Large intestine (tissue), 3 donors: ENCODE measurements around the gene RAD21L1. TPM values are rescaled to one million over a fixed set of nuclear protein-coding genes. Genes with fewer than 3 reads are reported as not detected.

Source experiments
- DNase-seq, 2 donors: peaks; one replicate each; pipeline versions ENCODE4 v3.0.0 to v3.0.0-alpha.2; 2013
- H3K27ac ChIP-seq: one replicate; pipeline ENCODE4 v1.5.1; 2013; ENCODE audit warnings: low read length
- H3K27me3 ChIP-seq: 2 replicates; pipeline ENCODE4 v1.6.1; 2013; ENCODE audit warnings: low read length; ENCODE audit not compliant: control insufficient read depth, insufficient read depth
- H3K36me3 ChIP-seq: 2 replicates; pipeline ENCODE4 v1.6.1; 2013; ENCODE audit warnings: low read length; ENCODE audit not compliant: control insufficient read depth, insufficient read depth
- H3K4me1 ChIP-seq: one replicate; pipeline ENCODE4 v1.6.1; 2013; ENCODE audit warnings: low read length; ENCODE audit not compliant: control insufficient read depth, insufficient read depth
- H3K4me3 ChIP-seq: one replicate; pipeline ENCODE4 v1.5.1; 2013; ENCODE audit warnings: low read length
- H3K9me3 ChIP-seq: one replicate; pipeline ENCODE4 v1.6.1; 2013; ENCODE audit warnings: mild to moderate bottlenecking, low read depth, low read length, moderate library complexity; ENCODE audit not compliant: control insufficient read depth
- WGBS: methylation state at CpG from one replicate; pipeline ENCODE4 v1.1.5; 2013; ENCODE audit warnings: low lambda C conversion rate; ENCODE audit not compliant: insufficient coverage; 5-methylcytosine and 5-hydroxymethylcytosine counted together
- polyA plus RNA-seq: library from polyadenylated mRNA; unstranded; fragments of 120-200 nt; gene quantifications from one replicate; pipeline ENCODE4 v1.2.1, GENCODE V29; 2013

RAD21L1 gene
- polyA plus RNA-seq, 1 donor, result not detected

- Histone ChIP-seq H3K27ac (no peak overlapping the region), H3K36me3 (no peaks in the 10 kb centered on the region), H3K27me3 (peaks cover 6% of the 10 kb centered on the region), H3K4me1 (no peaks in the 10 kb centered on the region), H3K9me3 (no peaks in the 10 kb centered on the region), H3K4me3 (no peak overlapping the region)
- DNase-seq, result no peak
- 80% methylated on average over 1 of the region's 2 CpGs for WGBS
Measured at GRCh38 chr20:1254254-1254653, 28.4 kb downstream of the RAD21L1 start.

- Histone ChIP-seq H3K4me1 (no peaks in the 10 kb centered on the region), H3K27me3 (peaks cover 6% of the 10 kb centered on the region), H3K9me3 (no peaks in the 10 kb centered on the region), H3K27ac (no peak overlapping the region), H3K36me3 (no peaks in the 10 kb centered on the region), H3K4me3 (no peak overlapping the region)
- 92% methylated on average over 2 of the region's 2 CpGs for WGBS
- no peak for DNase-seq
Measured at GRCh38 chr20:1255675-1256074, 29.8 kb downstream of the RAD21L1 start.

- no peaks in the 10 kb centered on the region for H3K4me1 ChIP-seq
- H3K36me3 ChIP-seq, result no peaks in the 10 kb centered on the region
- no peak for DNase-seq
- WGBS, result no CpG with 5 or more reads among the region's 1 CpG
- no peak overlapping the region for H3K27ac ChIP-seq
- H3K9me3 ChIP-seq, result no peaks in the 10 kb centered on the region
- no peaks in the 10 kb centered on the region for H3K27me3 ChIP-seq
- H3K4me3 ChIP-seq, result no peak overlapping the region
Measured at GRCh38 chr20:1263853-1264252, 38.0 kb downstream of the RAD21L1 start.

GRCh38 chr20:1264727-1265126 is 38.9 kb downstream of the RAD21L1 start:
- Histone ChIP-seq H3K4me1 (no peaks in the 10 kb centered on the region), H3K27ac (no peak overlapping the region), H3K27me3 (no peaks in the 10 kb centered on the region), H3K36me3 (no peaks in the 10 kb centered on the region), H3K9me3 (no peaks in the 10 kb centered on the region), H3K4me3 (no peak overlapping the region)
- no CpG with 5 or more reads among the region's 2 CpGs for WGBS
- DNase-seq, result no peak

GRCh38 chr20:1265226-1265915 is 39.5 kb downstream of the RAD21L1 start:
- Histone ChIP-seq H3K4me1 (no peaks in the 10 kb centered on the region), H3K9me3 (no peaks in the 10 kb centered on the region), H3K27ac (no peak overlapping the region), H3K36me3 (no peaks in the 10 kb centered on the region), H3K4me3 (no peak overlapping the region), H3K27me3 (no peaks in the 10 kb centered on the region)
- WGBS, result 60% methylated on average over 1 of the region's 4 CpGs
- no peak for DNase-seq

GRCh38 chr20:1265916-1266166 is 40.0 kb downstream of the RAD21L1 start:
- WGBS, result no CpG with 5 or more reads among the region's 10 CpGs
- Histone ChIP-seq H3K4me1 (no peaks in the 10 kb centered on the region), H3K4me3 (peak overlapping the region; percentile 45), H3K9me3 (no peaks in the 10 kb centered on the region), H3K27me3 (no peaks in the 10 kb centered on the region), H3K36me3 (no peaks in the 10 kb centered on the region), H3K27ac (no peak overlapping the region)
- DNase-seq, result no peak

- no peaks in the 10 kb centered on the region for H3K27me3 ChIP-seq
- no CpG with 5 or more reads among the region's 61 CpGs for WGBS
- H3K36me3 ChIP-seq, result no peaks in the 10 kb centered on the region
- H3K27ac ChIP-seq, result no peak within 1 kb of the TSS
- peak; percentile 35 to 66 for DNase-seq
- no peaks in the 10 kb centered on the region for H3K4me1 ChIP-seq
- no peaks in the 10 kb centered on the region for H3K9me3 ChIP-seq
- peak within 1 kb of the TSS; percentile 45 for H3K4me3 ChIP-seq
Measured at GRCh38 chr20:1266167-1266973, 40.5 kb downstream of the RAD21L1 start, which contains the start of gene SNPH. TSS of gene SNPH (plus strand) at chr20:1266294. CDS start at chr20:1296240, 29,946 bp downstream.

GRCh38 chr20:1267161-1267560 is 41.3 kb downstream of the RAD21L1 start:
- no peaks in the 10 kb centered on the region for H3K9me3 ChIP-seq
- no peaks in the 10 kb centered on the region for H3K27me3 ChIP-seq
- no peaks in the 10 kb centered on the region for H3K36me3 ChIP-seq
- no peaks in the 10 kb centered on the region for H3K4me1 ChIP-seq
- no peak for DNase-seq
- no peak overlapping the region for H3K4me3 ChIP-seq
- WGBS, result no CpG with 5 or more reads among the region's 8 CpGs
- no peak overlapping the region for H3K27ac ChIP-seq

GRCh38 chr20:1267809-1268374 is 42.0 kb downstream of the RAD21L1 start:
- no peaks in the 10 kb centered on the region for H3K4me1 ChIP-seq
- H3K36me3 ChIP-seq, result no peaks in the 10 kb centered on the region
- no peaks in the 10 kb centered on the region for H3K27me3 ChIP-seq
- no CpG with 5 or more reads among the region's 3 CpGs for WGBS
- H3K27ac ChIP-seq, result no peak overlapping the region
- H3K9me3 ChIP-seq, result no peaks in the 10 kb centered on the region
- DNase-seq, result no peak
- no peak overlapping the region for H3K4me3 ChIP-seq

GRCh38 chr20:1269235-1269634 is 43.4 kb downstream of the RAD21L1 start:
- Histone ChIP-seq H3K36me3 (no peaks in the 10 kb centered on the region), H3K27ac (no peak overlapping the region), H3K9me3 (no peaks in the 10 kb centered on the region), H3K4me1 (no peaks in the 10 kb centered on the region), H3K4me3 (no peak overlapping the region), H3K27me3 (no peaks in the 10 kb centered on the region)
- no CpG with 5 or more reads among the region's 8 CpGs for WGBS
- no peak for DNase-seq
